ENCODE data around the gene TBCC.

DNA sequence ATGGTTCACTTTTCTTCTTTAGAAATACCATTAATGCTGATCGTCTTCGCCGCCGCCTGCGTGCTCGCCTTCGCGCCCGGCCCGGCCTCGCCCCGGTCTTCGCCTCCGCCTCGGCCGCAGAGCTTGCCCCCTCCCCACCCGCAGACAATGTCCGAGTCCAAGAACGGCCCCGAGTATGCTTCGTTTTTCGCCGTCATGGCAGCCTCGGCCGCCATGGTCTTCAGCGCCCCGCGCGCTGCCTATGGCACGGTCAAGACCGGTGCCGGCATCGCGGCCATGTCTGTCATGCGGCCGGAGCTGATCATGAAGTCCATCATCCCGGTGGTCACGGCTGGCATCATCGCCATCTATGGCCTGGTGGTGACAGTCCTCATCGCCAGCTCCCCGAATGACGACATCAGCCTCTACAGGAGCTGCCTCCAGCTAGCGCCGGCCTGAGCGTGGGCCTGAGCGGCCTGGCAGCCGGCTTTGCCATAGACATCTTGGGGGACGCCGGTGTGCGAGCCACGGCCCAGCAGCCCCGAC, 18.8 kb downstream of the TBCC start:
- TF ChIP-seq ZNF274 (IDR thresholded peaks at IDR 0.05; ENCODE audit: low read depth, low read length) (no peak), YY1 (IDR thresholded peaks at IDR 0.05; ENCODE audit: insufficient read depth, insufficient read length) (no peak), SUZ12 (IDR thresholded peaks at IDR 0.05; ENCODE audit: extremely low read depth, insufficient read depth, insufficient read length) (no peak)

Data from NT2/D1 (cell line).